HG03196 (cell line): ENCODE data around the gene TMEM240.
"Not testable (repeated sequence)": the region's sequence is repeated elsewhere in the genome, so short reads cannot be mapped to it uniquely, and the experiment has no call there.

Source experiments
- ATAC-seq: cut with Tn5 transposase; IDR thresholded peaks from one replicate; pipeline ENCODE4 v1.9.1; 2021; ENCODE audit not compliant: unreplicated experiment

The TMEM240 gene

GRCh38 chr1:1558591-1558990 is 18.2 kb upstream of the TMEM240 start:
- ATAC-seq = no peak

DNA sequence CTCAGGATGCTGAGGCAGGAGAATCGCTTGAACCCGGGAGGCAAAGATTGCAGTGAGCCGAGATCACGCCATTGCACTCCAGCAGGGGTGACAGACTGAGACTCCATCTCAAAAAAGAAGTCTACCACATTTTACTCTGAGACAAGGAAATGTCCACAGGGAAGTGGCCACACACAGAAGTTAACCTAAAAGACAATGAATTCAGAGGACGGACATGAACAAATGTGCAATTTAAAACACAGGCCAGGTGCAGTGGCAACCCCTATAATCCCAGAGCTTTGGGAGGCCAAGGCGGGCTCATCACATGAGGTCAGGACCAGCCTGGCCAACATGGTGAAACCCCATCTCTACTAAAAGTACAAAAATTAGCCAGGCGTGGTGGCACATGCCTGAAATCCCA is 17.3 kb upstream of the TMEM240 start:
- not testable (repeated sequence) for ATAC-seq

DNA sequence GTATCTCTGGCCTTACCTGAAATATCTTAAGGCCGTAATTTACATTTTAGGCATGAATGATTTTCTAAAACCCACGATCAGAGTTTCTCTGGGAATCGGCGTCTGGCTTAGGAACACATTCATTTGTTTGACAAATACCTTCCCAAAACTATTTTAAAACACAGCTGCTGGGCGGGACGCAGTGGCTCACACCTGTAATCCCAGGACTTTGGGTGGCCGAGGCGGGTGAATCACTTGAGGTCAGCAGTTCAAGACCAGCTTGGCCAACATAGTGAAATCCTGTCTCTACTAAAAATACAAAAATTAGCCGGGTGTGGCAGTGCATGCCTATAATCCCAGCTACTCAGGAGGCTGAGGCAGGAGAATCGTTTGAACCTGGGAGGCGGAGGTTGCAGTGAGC is 16.5 kb upstream of the TMEM240 start:
- ATAC-seq = not testable (repeated sequence)

DNA sequence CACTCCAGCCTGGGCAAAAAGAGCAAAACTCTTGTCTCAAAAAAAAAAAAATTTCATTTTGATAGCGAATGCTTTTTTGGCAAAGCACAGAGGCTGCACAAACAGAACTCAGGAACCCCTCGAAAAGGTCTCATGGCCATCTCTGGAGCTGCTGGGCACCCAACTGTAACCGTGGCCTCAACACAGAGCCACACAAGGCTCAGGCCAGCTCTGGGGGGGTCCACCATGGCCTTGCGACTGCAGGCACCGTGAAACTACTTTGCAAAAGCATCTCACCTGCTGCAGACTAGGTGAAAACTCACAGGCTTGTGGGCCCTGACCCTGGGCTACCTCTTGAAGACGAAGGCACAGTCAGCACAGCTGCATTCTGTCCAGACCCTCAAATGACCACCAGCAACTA is 16.1 kb upstream of the TMEM240 start:
- no peak for ATAC-seq

GRCh38 chr1:1554926-1555915 is 14.8 kb upstream of the TMEM240 start:
- ATAC-seq = no peak

DNA sequence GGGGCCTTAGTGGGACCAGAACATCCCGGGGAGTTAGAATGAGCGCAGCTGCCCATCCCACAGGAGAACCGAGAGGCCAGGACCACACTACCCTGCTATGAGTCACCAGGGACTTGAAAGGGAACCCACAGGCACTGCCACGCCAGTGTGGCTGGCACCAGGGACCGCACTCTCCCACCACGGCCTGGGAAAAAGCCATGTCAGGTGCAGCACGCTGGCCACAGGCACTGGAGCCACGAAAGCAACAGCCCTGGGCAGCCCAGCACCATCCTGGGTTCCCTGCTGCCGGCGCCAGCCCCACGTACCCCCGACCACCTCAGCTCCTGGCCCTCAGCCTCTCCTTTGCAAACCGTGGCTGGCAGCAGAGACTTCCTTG is 14.1 kb upstream of the TMEM240 start:
- no peak for ATAC-seq

GRCh38 chr1:1553821-1554494 is 13.5 kb upstream of the TMEM240 start:
- ATAC-seq = no peak

DNA sequence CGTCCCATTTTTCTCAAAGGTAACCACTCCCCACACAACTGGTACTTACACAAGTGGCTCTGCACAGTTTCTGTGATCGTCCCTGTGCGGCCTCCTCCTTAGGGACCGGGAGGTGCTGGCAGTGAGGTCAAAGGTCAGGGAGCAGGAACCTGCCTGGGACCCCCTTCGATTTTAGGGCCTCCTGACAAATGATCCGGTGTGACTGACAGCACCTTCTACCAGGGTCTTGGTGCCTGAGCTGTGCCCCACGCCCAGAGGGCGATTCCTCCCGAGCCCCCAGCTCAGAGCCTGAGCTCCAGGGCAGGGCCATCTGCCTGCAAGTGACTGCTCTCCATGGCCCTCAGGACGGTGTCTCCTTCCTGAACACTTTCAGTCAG is 11.8 kb upstream of the TMEM240 start:
- no peak for ATAC-seq

DNA sequence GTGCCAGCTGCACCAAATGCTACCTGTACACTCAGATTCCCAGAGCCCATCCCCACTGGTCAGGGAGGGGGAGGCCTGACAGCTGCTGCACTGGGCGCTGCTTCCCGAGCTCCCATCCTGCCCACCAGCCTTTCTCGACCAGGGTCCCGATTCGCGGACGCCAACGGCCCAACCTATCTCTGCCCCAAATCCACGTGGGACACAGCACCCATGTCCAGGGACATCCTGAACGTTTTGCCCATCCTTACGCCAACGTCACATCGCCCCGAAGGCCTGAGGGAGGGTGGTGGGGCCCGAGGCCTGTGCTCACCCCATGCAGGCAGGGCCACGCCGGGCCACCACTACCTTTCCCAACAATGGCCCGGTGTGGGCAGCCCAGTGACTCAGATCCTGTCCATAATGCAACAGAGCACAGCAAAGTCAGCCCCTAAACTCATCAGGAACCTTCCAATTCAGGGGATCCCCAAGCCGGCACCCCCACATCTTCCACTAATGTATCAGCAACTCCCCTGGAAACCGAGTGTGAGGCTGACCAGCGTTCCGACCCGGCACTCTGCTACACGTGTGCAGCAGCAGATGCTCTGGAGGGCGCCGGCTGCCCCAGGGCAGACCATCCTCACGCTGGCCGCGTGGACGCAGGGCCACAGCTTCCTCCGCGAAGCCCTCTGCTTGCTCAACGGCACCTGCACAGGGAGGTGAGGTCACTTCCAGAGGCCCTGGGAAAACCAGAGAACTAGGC is 11.3 kb upstream of the TMEM240 start:
- ATAC-seq = no peak

GRCh38 chr1:1550591-1551432 is 10.4 kb upstream of the TMEM240 start:
- no peak for ATAC-seq

GRCh38 chr1:1550087-1550486 is 9.7 kb upstream of the TMEM240 start:
- ATAC-seq = no peak

GRCh38 chr1:1548591-1548990 is 8.2 kb upstream of the TMEM240 start:
- ATAC-seq = no peak

DNA sequence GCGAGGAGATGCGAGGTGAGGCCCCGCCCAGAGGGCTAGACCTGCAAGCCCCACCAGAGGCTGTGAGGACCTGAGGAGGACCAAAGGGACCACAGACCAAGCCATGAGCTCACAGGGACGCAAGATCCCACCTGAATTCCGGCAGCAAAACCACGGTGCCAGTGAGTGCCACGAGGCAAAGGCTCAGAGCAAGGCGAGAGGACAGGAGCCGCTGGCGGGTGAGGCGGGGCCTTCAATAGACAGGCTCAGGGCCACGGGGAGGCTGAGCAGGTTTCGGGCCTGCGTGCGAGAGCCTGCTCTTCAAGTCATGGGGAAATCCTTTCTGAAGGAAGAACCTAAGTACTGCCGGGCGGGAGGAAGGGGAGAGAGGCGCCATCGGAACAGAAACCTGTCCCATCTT is 7.1 kb upstream of the TMEM240 start:
- no peak for ATAC-seq

- ATAC-seq = no peak
Observed at GRCh38 chr1:1547011-1547410, 6.6 kb upstream of the TMEM240 start.

- no peak for ATAC-seq
Observed at GRCh38 chr1:1545946-1546737, 5.7 kb upstream of the TMEM240 start.

- ATAC-seq = no peak
Observed at GRCh38 chr1:1544544-1544943, 4.1 kb upstream of the TMEM240 start.

DNA sequence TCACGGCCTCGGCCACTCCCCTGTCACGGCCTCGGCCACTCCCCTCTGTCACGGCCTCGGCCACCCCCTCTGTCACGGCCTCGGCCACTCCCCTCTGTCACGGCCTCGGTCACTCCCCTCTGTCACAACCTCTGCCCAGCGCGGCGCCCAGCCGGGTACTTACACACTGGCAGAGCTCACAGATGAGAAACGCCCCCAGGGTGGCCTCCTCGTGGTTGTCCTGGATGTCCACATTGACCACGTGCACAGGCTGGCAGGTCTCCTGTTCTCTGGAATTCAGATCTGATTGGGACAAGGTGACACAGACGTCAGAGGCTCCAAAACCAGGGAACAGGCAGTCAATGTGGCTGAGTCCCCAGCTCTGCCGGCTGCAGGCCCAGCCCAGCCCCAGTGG is 3.3 kb upstream of the TMEM240 start:
- no peak for ATAC-seq

DNA sequence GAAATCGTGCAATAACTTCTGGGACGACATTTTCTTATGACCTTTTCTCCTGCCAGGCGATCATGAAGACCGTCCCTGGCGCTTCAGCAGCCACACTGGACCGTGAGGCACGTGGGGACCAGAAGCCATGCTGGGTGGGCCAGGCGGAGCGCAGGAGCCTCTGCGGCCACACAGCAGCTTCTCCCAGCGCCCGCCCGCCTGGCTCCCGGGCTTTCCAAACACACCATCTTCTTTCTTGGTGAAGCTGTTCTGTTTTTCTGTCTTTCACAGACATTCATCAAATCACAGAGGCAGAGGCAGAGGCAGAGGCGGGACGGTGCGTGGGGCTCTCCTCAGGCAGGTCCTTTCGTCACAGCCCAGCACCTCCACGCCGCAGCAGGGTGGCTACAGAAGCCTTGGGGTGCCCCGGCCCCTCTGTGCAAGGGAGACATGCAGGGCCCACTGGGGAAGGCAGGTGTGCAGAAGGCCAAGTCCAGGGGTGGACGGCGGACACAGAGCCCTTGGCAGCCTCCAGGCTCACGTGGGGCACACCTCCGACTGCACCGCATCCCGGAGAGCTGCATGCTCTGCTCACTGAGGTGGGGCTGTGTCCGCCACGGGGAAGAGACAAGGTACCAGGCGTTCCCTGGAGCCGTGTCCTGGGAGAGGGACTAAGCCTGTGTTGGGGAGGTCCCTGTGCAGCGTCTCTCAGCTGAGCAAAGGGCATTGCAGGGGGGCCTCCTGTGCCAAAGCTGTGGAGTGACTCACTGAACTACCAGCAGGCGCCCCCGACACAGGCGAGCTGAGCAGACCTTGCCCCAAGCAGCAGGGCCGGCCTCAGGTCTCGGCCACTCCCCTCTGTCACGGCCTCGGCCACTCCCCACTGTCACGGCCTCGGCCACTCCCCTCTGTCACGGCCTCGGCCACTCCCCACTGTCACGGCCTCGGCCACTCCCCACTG is 2.6 kb upstream of the TMEM240 start:
- ATAC-seq = no peak
